Measurements from ENCODE around the gene SEC24C. TPM values are rescaled to one million over a fixed set of nuclear protein-coding genes. Genes with fewer than 3 reads are reported as not detected.

Gene SEC24C
- total RNA-seq, 1 experiment from 2014 or later: 74.9 TPM

GRCh38 chr10:73759512-73760115 lies 15.4 kb downstream of the SEC24C start:
- CTCF ChIA-PET: no interaction called here

DNA sequence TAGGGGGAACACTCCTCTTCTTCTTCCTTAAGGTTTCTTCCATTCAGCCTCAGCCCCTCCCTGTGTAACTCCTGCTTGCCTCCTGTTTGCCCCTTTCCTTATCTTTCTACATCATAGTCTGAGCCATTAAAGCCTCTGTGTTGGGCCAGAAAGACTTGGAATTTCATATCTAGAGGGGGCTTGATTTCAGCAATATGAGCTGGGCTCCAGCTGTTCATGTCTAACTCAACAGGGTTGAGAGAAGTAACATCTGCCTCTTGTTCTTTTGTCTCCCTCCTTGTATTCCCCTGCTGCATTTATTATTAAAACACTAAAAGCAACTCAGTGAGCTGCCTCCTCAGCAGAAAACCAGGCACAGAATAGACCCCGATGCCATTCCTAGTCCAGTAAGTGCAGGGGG lies 17.6 kb downstream of the SEC24C start:
- CTCF ChIA-PET: no interaction called here
- POLR2A ChIA-PET (ENCODE audit: low non-redundant PET): no interaction called here
- Histone ChIP-seq H3K9me3 (ENCODE audit: low read depth, low read length, poor library complexity, severe bottlenecking) (no peaks in the 10 kb centered on the region), H3K27ac (ENCODE audit: low read depth, low read length, poor library complexity, severe bottlenecking) (no peak overlapping the region), H3K4me1 (ENCODE audit: insufficient read depth, low read length, poor library complexity, severe bottlenecking) (no peaks in the 10 kb centered on the region), H3K36me3 (ENCODE audit: insufficient read depth, low read length, poor library complexity, severe bottlenecking) (peaks cover 71% of the 10 kb centered on the region), H3K27me3 (replicated peaks; ENCODE audit: insufficient read depth, low read depth, low read length, poor library complexity) (no peaks in the 10 kb centered on the region), H3K4me3 (ENCODE audit: low read depth, low read length, poor library complexity, severe bottlenecking) (no peak overlapping the region)
- no peak for DNase-seq (ENCODE audit: low spot score)
- intact Hi-C loops (cut with micrococcal nuclease; ENCODE audit: unreplicated experiment): no loop called here
- BruUV-seq (replicated peaks): no TSS peak
- TF ChIP-seq, protein P1, sequence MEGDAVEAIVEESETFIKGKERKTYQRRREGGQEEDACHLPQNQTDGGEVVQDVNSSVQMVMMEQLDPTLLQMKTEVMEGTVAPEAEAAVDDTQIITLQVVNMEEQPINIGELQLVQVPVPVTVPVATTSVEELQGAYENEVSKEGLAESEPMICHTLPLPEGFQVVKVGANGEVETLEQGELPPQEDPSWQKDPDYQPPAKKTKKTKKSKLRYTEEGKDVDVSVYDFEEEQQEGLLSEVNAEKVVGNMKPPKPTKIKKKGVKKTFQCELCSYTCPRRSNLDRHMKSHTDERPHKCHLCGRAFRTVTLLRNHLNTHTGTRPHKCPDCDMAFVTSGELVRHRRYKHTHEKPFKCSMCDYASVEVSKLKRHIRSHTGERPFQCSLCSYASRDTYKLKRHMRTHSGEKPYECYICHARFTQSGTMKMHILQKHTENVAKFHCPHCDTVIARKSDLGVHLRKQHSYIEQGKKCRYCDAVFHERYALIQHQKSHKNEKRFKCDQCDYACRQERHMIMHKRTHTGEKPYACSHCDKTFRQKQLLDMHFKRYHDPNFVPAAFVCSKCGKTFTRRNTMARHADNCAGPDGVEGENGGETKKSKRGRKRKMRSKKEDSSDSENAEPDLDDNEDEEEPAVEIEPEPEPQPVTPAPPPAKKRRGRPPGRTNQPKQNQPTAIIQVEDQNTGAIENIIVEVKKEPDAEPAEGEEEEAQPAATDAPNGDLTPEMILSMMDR (conservative IDR thresholded peaks at IDR 0.05; ENCODE audit: low read depth, low read length): no peak
- no peak for TF ChIP-seq EZH2 (IDR thresholded peaks at IDR 0.05; ENCODE audit: borderline replicate concordance, low read depth, low read length, poor library complexity, severe bottlenecking)

More at GRCh38 chr10:73759512-73760115, 15.4 kb downstream of the SEC24C start:
- no TSS peak for BruUV-seq (replicated peaks)
- intact Hi-C loops (cut with micrococcal nuclease; ENCODE audit: unreplicated experiment): no loop called here
- H3K4me3 ChIP-seq (ENCODE audit: low read depth, low read length, poor library complexity, severe bottlenecking): no peak overlapping the region
- no peaks in the 10 kb centered on the region for H3K9me3 ChIP-seq (ENCODE audit: low read depth, low read length, poor library complexity, severe bottlenecking)
- DNase-seq (ENCODE audit: low spot score): no peak
- POLR2A ChIA-PET (ENCODE audit: low non-redundant PET): interaction anchor here (0.6 kb wide), 1 partner anchor 278 kb away, joined by 6 read pairs; no protein-coding TSS in a partner anchor
- H3K27me3 ChIP-seq (replicated peaks; ENCODE audit: insufficient read depth, low read depth, low read length, poor library complexity): no peaks in the 10 kb centered on the region
- no peaks in the 10 kb centered on the region for H3K4me1 ChIP-seq (ENCODE audit: insufficient read depth, low read length, poor library complexity, severe bottlenecking)
- peaks cover 57% of the 10 kb centered on the region for H3K36me3 ChIP-seq (ENCODE audit: insufficient read depth, low read length, poor library complexity, severe bottlenecking)
- no peak overlapping the region for H3K27ac ChIP-seq (ENCODE audit: low read depth, low read length, poor library complexity, severe bottlenecking)
- TF ChIP-seq, protein P1 (conservative IDR thresholded peaks at IDR 0.05; ENCODE audit: low read depth, low read length): no peak
- TF ChIP-seq EZH2 (IDR thresholded peaks at IDR 0.05; ENCODE audit: borderline replicate concordance, low read depth, low read length, poor library complexity, severe bottlenecking): no peak

DNA sequence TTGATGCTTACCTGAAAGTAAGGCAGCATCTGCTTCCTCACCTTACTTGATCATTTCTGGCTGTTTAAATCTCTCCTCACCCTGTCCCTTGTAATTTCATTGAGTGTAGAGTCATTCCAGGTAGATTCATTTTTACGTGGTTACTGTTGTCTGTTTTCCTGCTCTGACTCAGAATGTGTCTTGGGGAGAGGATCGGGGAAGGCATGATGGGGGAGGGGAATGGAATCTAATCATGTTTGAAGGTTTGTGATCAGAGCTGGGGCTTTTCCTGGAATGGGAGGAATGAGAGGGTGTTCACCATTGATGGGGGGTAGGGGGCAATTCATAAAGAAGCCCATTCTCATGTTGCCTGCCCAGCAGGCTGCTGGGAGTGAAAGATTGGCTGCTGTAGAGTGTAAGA lies 18.7 kb downstream of the SEC24C start:
- ChIA-PET POLR2A (ENCODE audit: low non-redundant PET) (no interaction called here), CTCF (no interaction called here)
- TF ChIP-seq EZH2 (IDR thresholded peaks at IDR 0.05; ENCODE audit: borderline replicate concordance, low read depth, low read length, poor library complexity, severe bottlenecking): no peak
- TF ChIP-seq, protein P1 (conservative IDR thresholded peaks at IDR 0.05; ENCODE audit: low read depth, low read length): no peak
- DNase-seq (ENCODE audit: low spot score): no peak
- BruUV-seq (replicated peaks): no TSS peak
- no peaks in the 10 kb centered on the region for H3K27me3 ChIP-seq (replicated peaks; ENCODE audit: insufficient read depth, low read depth, low read length, poor library complexity)
- H3K27ac ChIP-seq (ENCODE audit: low read depth, low read length, poor library complexity, severe bottlenecking): no peak overlapping the region
- H3K9me3 ChIP-seq (ENCODE audit: low read depth, low read length, poor library complexity, severe bottlenecking): no peaks in the 10 kb centered on the region
- no peaks in the 10 kb centered on the region for H3K4me1 ChIP-seq (ENCODE audit: insufficient read depth, low read length, poor library complexity, severe bottlenecking)
- H3K36me3 ChIP-seq (ENCODE audit: insufficient read depth, low read length, poor library complexity, severe bottlenecking): peaks cover 76% of the 10 kb centered on the region
- intact Hi-C loops (cut with micrococcal nuclease; ENCODE audit: unreplicated experiment): no loop called here
- no peak overlapping the region for H3K4me3 ChIP-seq (ENCODE audit: low read depth, low read length, poor library complexity, severe bottlenecking)
